ENCODE data around the gene MGAT4A. TPM values are rescaled to one million over a fixed set of nuclear protein-coding genes. Genes with fewer than 3 reads are reported as not detected.

Gene MGAT4A
- total and polyA plus RNA-seq, 2 donors (not counting 1 experiment from before 2014, with no cell fraction given) = 16.5 to 32.7 TPM

GRCh38 chr2:98604547-98604946 is 126.4 kb downstream of the MGAT4A start:
- Mint-ChIP-seq H3K4me1 (peaks cover 44% of the 10 kb centered on the region), H3K4me3 (no peak overlapping the region), H3K27ac (peak overlapping the region; percentile 10), H3K27me3 (no peaks in the 10 kb centered on the region), H3K9me3 (ENCODE audit: insufficient read depth) (no peaks in the 10 kb centered on the region)
- Histone ChIP-seq H4K20me1 (ENCODE audit: control insufficient read depth, insufficient read depth, low read length, poor library complexity, severe bottlenecking) (peaks cover 19% of the 10 kb centered on the region), H3K27me3 (replicated peaks in 1 of 4; ENCODE audit: control extremely low read depth in 1 of 4, control insufficient read depth in 3 of 4, insufficient read depth in 4 of 4, low read length in 3 of 4) (no peaks in the 10 kb centered on the region), H3K79me2 (ENCODE audit: control insufficient read depth, insufficient read depth, low read length) (peaks cover 36% of the 10 kb centered on the region), H3K36me3 (replicated peaks in 1 of 2; ENCODE audit: control extremely low read depth in 1 of 2, control insufficient read depth in 1 of 2, extremely low read depth in 1 of 2, insufficient read depth in 2 of 2, low read length in 1 of 2) (peaks cover 9 to 34% of the 10 kb centered on the region in 2 experiments), H3K9me3 (ENCODE audit: control extremely low read depth in 1 of 3, control insufficient read depth in 2 of 3, insufficient read depth in 1 of 3, low read length in 2 of 3) (no peaks in the 10 kb centered on the region), H3K4me3 (ENCODE audit: control extremely low read depth in 1 of 5, extremely low read depth in 1 of 5, insufficient read depth in 1 of 5, low read depth in 2 of 5, low read length in 4 of 5) (no peak overlapping the region), H2AFZ (ENCODE audit: insufficient read depth, low read depth, low read length, poor library complexity, severe bottlenecking) (no peak overlapping the region), H3K9ac (ENCODE audit: low read length) (no peak overlapping the region), H3K4me2 (replicated peaks; ENCODE audit: low read depth, low read length, poor library complexity, severe bottlenecking) (no peak overlapping the region), H3K27ac (ENCODE audit: low read length in 2 of 2) (peak overlapping the region in 1 of 2 donors; percentile 10), H3K4me1 (ENCODE audit: control insufficient read depth in 2 of 2, insufficient read depth in 2 of 2, low read length in 2 of 2) (peaks cover 22% of the 10 kb centered on the region in 2 donors)
- DNase-seq (no peak), ATAC-seq (ENCODE audit: low read depth) (no peak)
- no peak for TF ChIP-seq EZH2 (IDR thresholded peaks at IDR 0.05; ENCODE audit: borderline replicate concordance, insufficient read depth, low read depth, low read length, poor library complexity, severe bottlenecking)
- TF ChIP-seq CTCF (IDR thresholded peaks at IDR 0.05) = no peak
- POLR2A ChIA-PET = no interaction called here
- WGBS (ENCODE audit: insufficient coverage) = no CpG with 5 or more reads among the region's 2 CpGs
- intact Hi-C loops (cut with micrococcal nuclease) = loop anchor here (10.0 kb wide), 1 partner anchor 160 kb away; the partner anchor contains the start of gene INPP4A
- CTCF ChIA-PET = interaction anchor here (1.0 kb wide), 1 partner anchor 45 kb away, joined by 3 read pairs; no protein-coding TSS in a partner anchor

- no peak overlapping the region for H3K4me2 ChIP-seq (replicated peaks; ENCODE audit: low read depth, low read length, poor library complexity, severe bottlenecking)
- peaks cover 5% of the 10 kb centered on the region in 2 donors for H3K4me1 ChIP-seq (ENCODE audit: control insufficient read depth in 2 of 2, insufficient read depth in 2 of 2, low read length in 2 of 2)
- intact Hi-C loops (cut with micrococcal nuclease) = loop anchor here (1.0 to 10.0 kb wide), 2 partner anchors 157 to 188 kb away; partner anchors contain the start of gene INPP4A
- H3K27me3 ChIP-seq (replicated peaks in 1 of 4; ENCODE audit: control extremely low read depth in 1 of 4, control insufficient read depth in 3 of 4, insufficient read depth in 4 of 4, low read length in 3 of 4) = no peaks in the 10 kb centered on the region
- no peaks in the 10 kb centered on the region for H3K27me3 Mint-ChIP-seq
- no peak overlapping the region for H3K27ac Mint-ChIP-seq
- H3K27ac ChIP-seq (ENCODE audit: low read length in 2 of 2) = no peak overlapping the region
- H3K36me3 ChIP-seq (replicated peaks in 1 of 2; ENCODE audit: control extremely low read depth in 1 of 2, control insufficient read depth in 1 of 2, extremely low read depth in 1 of 2, insufficient read depth in 2 of 2, low read length in 1 of 2) = peaks cover 16 to 53% of the 10 kb centered on the region in 2 experiments
- peaks cover 23% of the 10 kb centered on the region for H3K4me1 Mint-ChIP-seq
- H3K9me3 Mint-ChIP-seq (ENCODE audit: insufficient read depth) = no peaks in the 10 kb centered on the region
- WGBS (ENCODE audit: insufficient coverage) = 78% methylated on average over 1 of the region's 3 CpGs
- no peak overlapping the region for H2AFZ ChIP-seq (ENCODE audit: insufficient read depth, low read depth, low read length, poor library complexity, severe bottlenecking)
- TF ChIP-seq EZH2 (IDR thresholded peaks at IDR 0.05; ENCODE audit: borderline replicate concordance, insufficient read depth, low read depth, low read length, poor library complexity, severe bottlenecking) (no peak), CTCF (IDR thresholded peaks at IDR 0.05) (peak; percentile 56)
- H3K4me3 ChIP-seq (ENCODE audit: control extremely low read depth in 1 of 5, extremely low read depth in 1 of 5, insufficient read depth in 1 of 5, low read depth in 2 of 5, low read length in 4 of 5) = no peak overlapping the region
- CTCF ChIA-PET = interaction anchor here (0.9 to 1.8 kb wide), 6 partner anchors 33 to 236 kb away, joined by 3 to 6 read pairs (median 4); no protein-coding TSS in a partner anchor
- peaks cover 9% of the 10 kb centered on the region for H4K20me1 ChIP-seq (ENCODE audit: control insufficient read depth, insufficient read depth, low read length, poor library complexity, severe bottlenecking)
- POLR2A ChIA-PET = interaction anchor here (0.6 kb wide), 1 partner anchor 92 kb away, joined by 3 read pairs; no protein-coding TSS in a partner anchor
- ATAC-seq (ENCODE audit: low read depth) = peak; percentile 51
- no peaks in the 10 kb centered on the region for H3K9me3 ChIP-seq (ENCODE audit: control extremely low read depth in 1 of 3, control insufficient read depth in 2 of 3, insufficient read depth in 1 of 3, low read length in 2 of 3)
- no peak overlapping the region for H3K4me3 Mint-ChIP-seq
- DNase-seq = peak; percentile 36
- H3K9ac ChIP-seq (ENCODE audit: low read length) = no peak overlapping the region
- H3K79me2 ChIP-seq (ENCODE audit: control insufficient read depth, insufficient read depth, low read length) = peaks cover 8% of the 10 kb centered on the region
Observed at GRCh38 chr2:98601532-98602132, 129.3 kb downstream of the MGAT4A start.
